Adrenal gland (tissue), 12 donors: ENCODE data around the gene ASCC1. TPM values are rescaled to one million over a fixed set of nuclear protein-coding genes. Genes with fewer than 3 reads are reported as not detected.

Source experiments
- DNase-seq, 7 donors: peaks; one replicate each; pipeline ENCODE4 v3.0.0-alpha.2; 2019 to 2020
- H3K27ac ChIP-seq, 5 donors: fragments of 200-600 bp; sonication (generic) in 4 of 5; 1 replicate in 3 of 5; 2 replicates in 2 of 5; pipeline versions ENCODE4 v1.5.1 to v1.8.0; 2016 to 2020; ENCODE audit warnings: mild to moderate bottlenecking in 1 of 5
- H3K27me3 ChIP-seq: fragments of 200-600 bp; 2 replicates; pipeline ENCODE4 v1.8.0; 2021
- H3K36me3 ChIP-seq, 2 donors: fragments of 200-600 bp; replicated peaks in 1 of 2; 1 replicate in 1 of 2; 2 replicates in 1 of 2; pipeline versions ENCODE4 v1.5.1 to v1.8.0; 2018 to 2022
- H3K4me1 ChIP-seq, 2 donors: fragments of 200-600 bp; replicated peaks in 1 of 2; 1 replicate in 1 of 2; 2 replicates in 1 of 2; pipeline versions ENCODE4 v1.5.1 to v1.8.0; 2018 to 2021
- H3K4me3 ChIP-seq, 4 donors: fragments of 200-600 bp; sonication (generic) in 3 of 4; one replicate each; pipeline ENCODE4 v1.5.1; 2016 to 2018
- H3K9me3 ChIP-seq, 3 donors: fragments of 200-600 bp; sonication (generic) in 1 of 3; replicated peaks in 1 of 3; 1 replicate in 2 of 3; 2 replicates in 1 of 3; pipeline versions ENCODE4 v1.5.1 to v1.8.0; 2016 to 2021
- CTCF ChIP-seq, 6 experiments: fragments of 450-650 bp in 4 of 6; fragments of 200-600 bp in 2 of 6; sonication (generic) in 1 of 6; IDR thresholded peaks; 1 replicate in 5 of 6; 2 replicates in 1 of 6; pipeline versions ENCODE4 v1.5.1 to v1.8.0; 2016 to 2021; ENCODE audit warnings: antibody characterized with exemption in 6 of 6, mild to moderate bottlenecking in 2 of 6, moderate library complexity in 1 of 6
- POLR2A ChIP-seq, 2 donors: fragments of 450-650 bp; IDR thresholded peaks; one replicate each; pipeline ENCODE4 v1.6.1; 2017; ENCODE audit warnings: antibody characterized with exemption in 2 of 2, mild to moderate bottlenecking in 2 of 2, moderate library complexity in 1 of 2
- WGBS, 4 donors: extraction: QIAGEN DNeasy Blood & Tissue Kit in 2 of 4; methylation state at CpG; one replicate each; pipeline versions ENCODE4 v1.1.5 to v1.1.7; 2013 to 2017; 5-methylcytosine and 5-hydroxymethylcytosine counted together
- intact Hi-C, 2 donors: fragments of 100-400 bp; cut with DNase I; formaldehyde crosslinking; loops; one replicate each; pipeline versions ENCODE4 v1.14.1 to v1.15.0; 2022 to 2023
- polyA plus RNA-seq, 3 donors: library from polyadenylated mRNA; stranded (reverse); fragments of 200-250 nt in 2 of 3; fragments of 350-450 nt in 1 of 3; fragmentation: Illumina TruSeq in 1 of 3; extraction: RNeasy Lipid Tissue Mini Kit (QIAGEN cat#74804) in 1 of 3; gene quantifications; one replicate each; pipeline ENCODE4 v1.2.3, GENCODE V29; 2013 to 2014
- total RNA-seq, 9 donors: library from RNA; depleted of rRNA in 4 of 9; stranded (reverse); fragments of >200 nt in 4 of 9; fragments of 120-200 nt in 1 of 9; fragmentation: NEBNext Ultra II Directional in 1 of 9; extraction: Animal tissue kit (Norgen Biotek cat#: 25700) in 1 of 9; gene quantifications; one replicate each; pipeline versions ENCODE4 v1.1.0 to v1.2.4, GENCODE V29; 2013 to 2023
- donor health status: healthy with polysubstance abuse.
- donor health status: Bipolar disorder and iron deficiency.
- donor health status: DM: yes; HTN: yes; CAD: no.
- donor health status: DM: no; HTN: no; CAD: no.
- donor health status: DM: no; HTN: no; CAD: no.
- donor health status: DM: yes; HTN: yes; CAD: no.

ASCC1 gene
- total and polyA plus RNA-seq, 12 donors: 9.7 to 101 (median 36.7) TPM

GRCh38 chr10:72122221-72122620 lies 93.9 kb downstream of the ASCC1 start:
- DNase-seq: no peak
- TF ChIP-seq CTCF (IDR thresholded peaks at IDR 0.05) (no peak), POLR2A (IDR thresholded peaks at IDR 0.05) (no peak)
- Histone ChIP-seq H3K36me3 (no peaks in the 10 kb centered on the region), H3K4me3 (no peak overlapping the region), H3K27me3 (no peaks in the 10 kb centered on the region), H3K27ac (no peak overlapping the region), H3K9me3 (no peaks in the 10 kb centered on the region), H3K4me1 (peaks cover 4 to 11% of the 10 kb centered on the region in 2 donors)
- intact Hi-C loops: loop anchor here (10.0 kb wide), 2 partner anchors 103 to 213 kb away; no protein-coding TSS in a partner anchor
- WGBS, 4 donors: 93 to 99% (median 96%) methylated on average over 4 of the region's 4 CpGs

DNA sequence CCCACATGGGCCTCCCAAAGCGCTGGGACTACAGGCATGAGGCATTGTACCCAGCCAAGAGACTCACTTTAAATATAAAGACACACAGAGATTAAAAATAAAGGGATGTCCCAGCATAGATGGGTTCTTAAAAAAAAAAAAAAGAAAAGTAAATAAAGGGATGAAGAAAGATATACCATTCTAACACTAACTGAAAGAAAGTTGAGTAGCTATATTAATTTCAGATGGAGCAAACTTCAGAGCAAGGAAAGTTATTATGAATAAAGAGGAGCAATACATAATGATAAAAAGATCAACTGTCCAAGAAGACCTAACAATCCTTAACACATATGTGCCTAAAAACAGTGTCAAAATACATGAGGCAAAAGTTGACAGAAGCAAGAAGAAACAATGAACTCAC lies 94.7 kb downstream of the ASCC1 start:
- Histone ChIP-seq H3K27me3 (no peaks in the 10 kb centered on the region), H3K4me3 (no peak overlapping the region), H3K27ac (no peak overlapping the region), H3K4me1 (peaks cover 4 to 11% of the 10 kb centered on the region in 2 donors), H3K36me3 (no peaks in the 10 kb centered on the region), H3K9me3 (no peaks in the 10 kb centered on the region)
- DNase-seq: no peak
- TF ChIP-seq CTCF (IDR thresholded peaks at IDR 0.05) (no peak), POLR2A (IDR thresholded peaks at IDR 0.05) (no peak)
- WGBS, 4 donors: 94 to 100% (median 100%) methylated on average over 1 of the region's 1 CpG
- intact Hi-C loops: loop anchor here (10.0 kb wide), 2 partner anchors 103 to 213 kb away; no protein-coding TSS in a partner anchor

DNA sequence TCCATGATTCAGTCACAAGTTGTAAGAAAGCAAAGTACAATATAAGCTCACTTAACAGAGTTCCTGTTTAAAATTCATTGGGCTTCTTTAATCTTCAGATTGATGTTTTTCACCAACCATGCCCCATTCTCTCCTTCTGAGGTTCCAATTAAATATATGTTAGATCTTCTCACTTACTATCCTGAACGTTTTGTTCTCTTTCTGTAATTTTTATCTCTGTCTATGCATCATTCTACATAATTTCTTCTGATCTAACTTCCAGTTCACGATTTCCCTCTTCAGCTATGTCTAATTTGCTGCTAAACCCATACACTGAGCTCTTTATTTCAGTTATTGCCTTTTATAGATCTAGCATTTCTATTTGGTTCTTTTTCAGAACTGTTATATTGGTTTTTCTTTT lies 99.7 kb downstream of the ASCC1 start:
- Histone ChIP-seq H3K9me3 (no peaks in the 10 kb centered on the region), H3K27me3 (no peaks in the 10 kb centered on the region), H3K4me3 (no peak overlapping the region), H3K36me3 (no peaks in the 10 kb centered on the region), H3K4me1 (peaks cover 0 to 8% of the 10 kb centered on the region in 2 donors), H3K27ac (no peak overlapping the region)
- no peak for DNase-seq
- intact Hi-C loops: no loop called here
- WGBS, 4 donors: 93 to 100% (median 99%) methylated on average over 2 of the region's 2 CpGs
- TF ChIP-seq CTCF (IDR thresholded peaks at IDR 0.05) (no peak), POLR2A (IDR thresholded peaks at IDR 0.05) (no peak)

DNA sequence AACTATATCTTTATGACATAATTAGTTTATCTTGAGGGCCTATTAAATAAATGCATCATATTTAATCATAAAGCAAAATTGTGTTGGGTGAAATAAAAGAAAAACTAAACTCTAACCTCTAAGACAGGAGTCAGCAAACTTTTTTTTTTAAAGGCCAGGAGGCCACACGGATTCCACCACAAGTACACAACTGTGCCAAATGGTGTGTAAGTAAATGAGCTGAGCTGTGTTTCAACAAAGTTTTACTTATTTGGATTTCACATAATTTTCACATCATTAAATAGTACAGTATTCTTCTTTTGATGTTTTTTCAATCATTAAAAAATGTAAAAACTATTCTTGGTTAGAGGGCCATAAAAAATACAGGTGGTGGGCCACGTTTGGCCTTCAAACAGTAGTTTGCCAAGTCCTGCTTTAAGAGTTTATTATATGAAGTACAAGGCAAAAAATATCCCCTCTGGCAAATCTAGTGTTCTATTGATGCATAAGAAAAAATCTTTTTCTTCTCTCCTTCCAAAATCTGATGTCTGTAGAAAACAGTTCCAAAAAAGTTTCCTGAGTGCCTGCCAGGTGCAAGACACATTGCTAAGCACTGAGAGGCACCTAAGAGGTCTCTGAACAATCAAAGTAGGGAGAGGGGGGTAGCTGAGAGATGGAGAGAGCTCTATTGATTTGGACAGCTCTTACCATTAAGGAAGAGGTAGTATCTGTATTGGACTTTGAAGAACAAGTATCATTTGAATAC lies 101.2 kb downstream of the ASCC1 start:
- TF ChIP-seq POLR2A (IDR thresholded peaks at IDR 0.05) (no peak), CTCF (IDR thresholded peaks at IDR 0.05) (no peak)

More for the DNA sequence above, 101.2 kb downstream of the ASCC1 start:
- no peak for DNase-seq
- no peak overlapping the region for H3K4me3 ChIP-seq
- no peaks in the 10 kb centered on the region for H3K36me3 ChIP-seq
- intact Hi-C loops: no loop called here
- no peak overlapping the region for H3K27ac ChIP-seq
- H3K27me3 ChIP-seq: no peaks in the 10 kb centered on the region
- H3K9me3 ChIP-seq: no peaks in the 10 kb centered on the region
- 68 to 84% (median 82%) methylated on average over 2 of the region's 2 CpGs for WGBS, 4 donors
- peaks cover 0 to 9% of the 10 kb centered on the region in 2 donors for H3K4me1 ChIP-seq
